LNCAP (cell line): Measurements from ENCODE around the gene NFKBIA.

Experiments used
- CTCF ChIP-seq: fragments of 450-650 bp; IDR thresholded peaks from 2 replicates; pipeline ENCODE4 v1.5.1; 2017; ENCODE audit warnings: mild to moderate bottlenecking

NFKBIA gene

GRCh38 chr14:35430459-35431199, 26.1 kb upstream of the NFKBIA start:
- no peak for TF ChIP-seq CTCF

- no peak for TF ChIP-seq CTCF
Observed at GRCh38 chr14:35429951-35430350, 25.4 kb upstream of the NFKBIA start.

- no peak for TF ChIP-seq CTCF
Observed at GRCh38 chr14:35425850-35426249, 21.3 kb upstream of the NFKBIA start.

DNA sequence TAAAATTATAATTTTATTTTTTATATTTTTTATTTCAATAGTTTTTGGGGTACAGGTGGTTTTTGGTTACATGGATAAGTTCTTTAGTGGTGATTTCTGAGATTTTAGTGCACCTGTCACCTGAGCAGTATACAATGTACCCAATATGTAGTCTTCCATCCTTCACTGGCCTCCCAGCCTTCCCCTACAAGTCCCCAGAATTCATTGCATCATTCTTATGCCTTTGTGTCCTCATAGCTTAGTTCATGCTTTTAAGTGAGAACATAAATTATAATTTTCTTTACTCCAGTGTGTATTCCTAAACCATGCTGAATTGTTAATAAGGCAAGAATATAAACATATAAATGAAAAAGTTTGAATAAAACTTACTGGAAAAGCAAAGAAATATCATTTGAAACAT, 19.1 kb upstream of the NFKBIA start:
- TF ChIP-seq CTCF = no peak

- no peak for TF ChIP-seq CTCF
Observed at GRCh38 chr14:35420036-35420811, 15.7 kb upstream of the NFKBIA start.

DNA sequence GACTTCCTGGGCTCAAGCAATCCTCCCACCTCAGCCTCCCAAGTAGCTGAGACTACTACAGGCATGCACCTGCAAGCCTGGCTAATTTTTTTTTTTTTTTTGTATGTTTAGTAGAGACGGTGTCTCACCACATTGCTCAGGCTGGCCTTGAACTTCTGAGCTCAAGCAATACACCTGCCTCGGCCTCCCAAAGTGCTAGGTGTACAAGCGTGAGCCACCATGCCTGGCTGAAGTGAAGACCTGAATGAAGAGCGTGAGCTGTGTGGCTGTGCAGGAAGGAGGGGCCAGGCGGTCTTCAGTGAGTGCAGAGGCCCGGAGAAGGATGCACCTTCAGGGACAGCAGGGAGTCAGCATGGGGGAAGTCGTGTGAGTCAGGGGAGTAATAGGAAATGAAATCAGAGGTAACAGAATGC, 14.9 kb upstream of the NFKBIA start:
- no peak for TF ChIP-seq CTCF

- no peak for TF ChIP-seq CTCF
Observed at GRCh38 chr14:35418093-35418492, 13.5 kb upstream of the NFKBIA start.
